HG03175 (cell line): ENCODE results near the gene CTIF.
"Not testable (repeated sequence)": the region's sequence is repeated elsewhere in the genome, so short reads cannot be mapped to it uniquely, and the experiment has no call there.

Source experiments
- ATAC-seq: cut with Tn5 transposase; IDR thresholded peaks from one replicate; pipeline ENCODE4 v1.9.1; 2021; ENCODE audit warnings: mild to moderate bottlenecking, moderate library complexity; ENCODE audit not compliant: unreplicated experiment

The CTIF gene

DNA sequence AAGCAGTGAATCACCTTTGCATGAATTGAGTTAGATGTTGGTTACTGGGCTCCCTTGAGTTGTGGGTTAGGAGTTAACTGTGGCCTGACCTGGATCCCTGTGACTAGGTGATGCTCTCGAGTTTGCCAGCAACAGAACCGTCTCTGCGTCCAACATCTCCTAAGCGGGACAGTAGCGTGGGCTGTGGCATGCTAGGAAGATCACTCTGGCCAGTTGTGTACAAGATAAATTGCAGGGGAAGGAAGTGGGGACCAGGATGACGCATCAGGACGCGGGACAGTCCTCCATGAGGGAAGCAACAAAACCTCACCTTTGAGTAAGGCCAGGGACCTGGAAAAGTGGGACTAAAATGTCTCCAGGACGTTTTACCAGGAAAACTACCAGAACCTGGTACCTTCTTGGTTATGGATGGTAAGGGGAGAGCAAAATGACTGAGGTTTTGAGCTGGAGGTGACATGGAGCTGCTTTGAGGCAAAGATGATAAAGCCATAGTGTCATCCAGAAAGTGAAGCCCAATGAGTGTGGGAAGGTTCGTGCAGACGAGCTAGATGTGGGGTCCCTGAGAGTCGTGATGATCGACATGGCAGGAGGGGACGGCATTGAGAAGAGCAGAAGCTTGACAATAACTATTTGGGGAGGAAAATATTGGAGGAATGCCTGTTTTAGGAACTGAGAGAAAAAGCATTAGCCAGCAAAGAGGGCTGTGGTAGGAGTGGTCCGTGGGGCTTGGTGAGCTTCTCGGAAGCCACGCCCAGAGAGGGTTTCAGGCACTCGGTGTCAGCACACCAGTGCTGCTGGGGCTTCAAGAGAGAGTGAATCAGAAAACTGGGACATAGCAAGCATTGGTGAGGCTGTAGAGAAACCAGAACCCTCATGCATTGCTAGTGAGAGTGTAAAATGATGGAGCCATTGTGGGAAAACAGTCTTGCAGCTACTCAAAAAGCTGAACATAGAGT lies 316.9 kb downstream of the CTIF start:
- no peak for ATAC-seq

DNA sequence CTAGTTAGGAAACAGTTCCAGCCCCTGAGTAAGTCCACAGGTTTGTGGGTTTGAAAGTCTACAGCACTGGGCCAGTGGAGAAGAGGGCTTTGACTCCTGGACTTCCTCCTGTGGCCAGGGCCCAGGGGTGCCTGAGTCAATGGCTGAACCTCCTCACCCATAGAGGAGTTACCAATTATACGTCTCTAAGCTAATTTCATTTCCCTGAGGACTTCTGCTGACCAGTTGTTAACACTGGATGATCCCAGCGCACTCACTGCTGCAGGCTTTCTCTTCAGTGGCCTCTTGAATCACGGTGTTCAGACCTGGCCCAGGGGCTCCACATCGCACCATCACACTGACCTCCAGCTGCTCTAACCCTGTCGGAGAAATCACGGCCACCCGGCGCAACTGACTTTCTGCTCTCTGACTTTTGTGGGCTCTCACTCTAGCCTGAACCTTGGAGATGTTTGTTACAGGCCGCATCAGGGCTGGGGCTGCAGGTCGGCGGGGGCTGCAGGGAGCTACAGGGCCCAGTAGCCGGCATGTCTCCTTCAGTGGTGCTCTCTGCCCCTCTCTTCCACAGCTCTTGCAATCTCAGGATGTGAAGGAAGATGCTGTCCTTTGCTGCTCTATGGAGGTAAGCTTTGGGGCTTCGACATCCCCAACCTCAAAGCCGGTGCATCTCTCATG lies 318.3 kb downstream of the CTIF start:
- ATAC-seq: no peak

DNA sequence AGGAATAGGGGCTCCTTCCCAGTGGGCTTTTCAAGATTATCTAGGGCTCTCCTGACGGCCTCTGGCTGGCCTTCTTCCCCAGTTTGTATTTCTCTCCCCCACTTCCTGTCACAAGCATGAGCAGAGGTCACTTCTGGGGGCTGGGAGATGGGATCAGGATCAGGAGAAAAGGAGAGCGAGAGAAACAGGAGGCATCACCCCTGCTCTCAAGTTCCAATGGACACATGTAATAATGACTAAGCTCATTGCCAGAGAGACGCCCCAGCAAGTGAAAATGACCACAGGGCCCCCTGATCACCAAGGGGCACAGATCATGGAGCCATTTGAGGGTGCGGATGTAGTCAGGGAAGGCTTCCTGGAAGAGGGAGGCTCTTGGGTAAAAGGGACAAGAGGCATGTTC lies 319.8 kb downstream of the CTIF start:
- no peak for ATAC-seq

DNA sequence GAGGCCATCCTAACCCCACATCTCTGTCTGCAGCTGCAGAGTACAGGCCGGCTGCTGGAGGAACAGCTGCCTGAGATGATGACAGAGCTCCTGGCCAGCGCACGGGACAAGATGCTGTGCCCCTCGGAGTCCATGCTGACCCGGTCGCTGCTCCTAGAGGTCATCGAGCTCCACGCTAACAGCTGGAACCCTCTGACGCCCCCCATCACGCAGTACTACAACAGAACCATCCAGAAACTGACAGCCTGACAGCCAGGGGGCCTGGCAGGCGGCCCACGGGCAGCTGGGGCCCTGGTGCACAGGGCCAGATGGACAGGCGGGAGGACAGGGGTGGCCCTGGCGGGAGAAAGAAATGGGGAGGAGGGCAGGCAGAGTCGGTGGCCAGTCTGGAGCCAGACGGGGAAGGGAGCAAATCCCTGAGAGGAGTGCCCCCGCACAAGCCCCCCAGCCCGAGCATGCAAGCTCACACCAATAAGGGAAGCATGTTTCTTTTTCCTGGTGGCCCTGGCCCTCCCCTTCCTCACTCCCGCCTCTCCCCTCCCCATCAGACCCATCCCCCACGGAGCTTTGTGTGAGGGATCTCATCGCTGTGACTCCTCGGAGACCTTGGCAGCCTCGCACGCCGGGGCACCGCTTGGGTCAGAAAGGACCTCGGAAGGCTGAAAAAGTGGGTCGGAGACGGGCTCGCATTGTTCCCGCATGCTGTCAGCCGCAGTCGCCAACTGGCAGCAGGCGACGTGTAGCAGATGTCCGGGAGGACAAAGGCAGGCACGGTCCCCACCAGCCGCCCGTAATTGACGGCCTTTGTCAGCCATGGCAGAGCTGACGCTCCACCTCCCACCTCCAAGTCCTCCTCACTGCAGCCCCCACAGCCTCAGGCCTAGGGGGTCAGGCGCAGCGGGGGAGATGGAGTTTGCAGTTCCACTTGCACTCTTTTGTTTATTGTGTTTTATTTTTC lies 320.8 kb downstream of the CTIF start:
- ATAC-seq: no peak

DNA sequence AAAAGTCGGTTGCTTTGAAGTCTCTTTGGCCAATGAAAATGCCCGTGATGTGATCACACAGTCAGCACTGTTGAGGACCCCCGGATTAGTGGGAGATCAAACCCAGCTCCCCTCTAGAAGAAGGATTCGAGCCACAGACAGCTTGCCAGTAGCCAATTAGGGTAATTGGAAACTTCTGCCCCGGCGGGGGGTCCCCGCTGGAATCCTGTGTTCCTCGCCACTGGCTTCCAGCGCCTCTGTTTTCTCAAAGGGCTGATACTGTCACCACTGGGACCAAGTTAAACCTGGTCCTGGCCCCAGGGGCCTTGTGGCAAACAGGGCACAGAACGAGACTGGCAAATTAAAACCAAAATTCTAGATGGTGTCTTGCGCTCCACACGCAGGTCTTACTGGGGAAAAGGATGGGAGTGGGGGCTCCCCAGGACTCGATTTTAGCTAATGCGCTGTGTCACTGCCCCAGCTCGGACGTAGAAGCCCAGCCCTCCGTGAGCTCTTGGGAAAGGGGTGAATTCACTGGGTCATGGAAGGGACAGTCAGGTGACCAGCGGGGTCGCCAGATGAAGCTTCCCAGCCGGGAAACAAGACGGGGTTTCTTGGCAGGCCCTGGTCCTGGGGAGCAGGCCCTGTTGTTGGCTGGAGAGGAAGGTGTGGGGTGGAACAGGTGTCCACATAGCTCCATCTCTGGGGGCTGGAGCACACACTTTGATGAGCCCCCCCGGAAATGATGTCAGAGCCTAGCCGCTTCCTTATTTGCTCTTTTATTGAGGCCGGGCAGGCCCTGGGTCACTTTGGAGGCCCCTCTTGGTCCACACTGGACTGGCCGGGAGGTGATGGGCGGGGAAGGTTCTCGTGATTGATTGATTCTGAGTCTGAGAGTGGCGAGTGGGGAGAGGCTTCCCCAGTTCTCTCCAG lies 321.7 kb downstream of the CTIF start:
- ATAC-seq: no peak

DNA sequence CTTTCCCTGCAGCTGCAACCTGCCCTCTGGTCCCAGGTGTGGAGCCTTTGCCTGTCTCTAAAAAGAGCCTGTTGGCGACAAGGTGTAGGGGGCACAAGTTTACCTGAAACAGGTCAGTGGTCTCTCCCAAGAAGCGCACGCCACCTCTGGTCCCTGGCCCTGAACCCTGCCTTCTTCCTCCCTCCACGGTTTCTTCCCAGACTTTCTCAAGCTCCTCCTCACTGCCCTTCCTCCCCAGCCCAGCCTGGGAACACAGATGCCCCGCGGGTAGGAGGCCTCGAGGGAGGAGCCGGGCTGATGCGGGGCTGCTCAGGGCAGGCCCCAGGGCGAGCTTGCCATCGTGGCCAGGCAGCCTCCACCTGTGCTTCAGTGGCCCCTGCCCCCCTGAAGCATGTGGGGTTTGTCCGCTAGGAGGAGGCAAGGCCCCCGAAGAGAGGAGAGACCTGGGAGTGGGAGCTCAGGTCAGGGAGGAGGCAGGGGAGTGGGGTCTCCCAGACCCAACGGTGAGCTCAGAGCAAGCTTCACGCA lies 322.4 kb downstream of the CTIF start:
- ATAC-seq: no peak

DNA sequence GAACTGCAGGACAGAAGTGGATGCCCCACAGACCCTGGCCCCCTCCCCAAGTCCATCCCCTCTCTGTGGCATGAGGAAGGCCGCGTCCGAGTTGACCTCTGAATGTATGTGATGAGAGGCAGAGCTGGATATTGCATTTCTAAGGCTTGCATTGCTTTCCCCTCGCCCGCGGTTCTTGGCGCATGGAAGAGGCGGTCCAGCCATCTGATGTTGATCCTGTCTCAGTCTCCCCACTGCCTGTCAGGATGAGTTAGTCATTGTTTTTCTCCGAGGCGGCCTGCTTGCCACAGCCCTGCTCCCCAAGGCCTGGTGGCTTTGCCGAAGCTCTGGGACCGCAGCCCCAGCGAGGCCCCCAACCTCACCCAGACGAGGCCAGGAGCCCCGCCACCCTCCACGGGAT lies 323.3 kb downstream of the CTIF start:
- ATAC-seq: no peak

DNA sequence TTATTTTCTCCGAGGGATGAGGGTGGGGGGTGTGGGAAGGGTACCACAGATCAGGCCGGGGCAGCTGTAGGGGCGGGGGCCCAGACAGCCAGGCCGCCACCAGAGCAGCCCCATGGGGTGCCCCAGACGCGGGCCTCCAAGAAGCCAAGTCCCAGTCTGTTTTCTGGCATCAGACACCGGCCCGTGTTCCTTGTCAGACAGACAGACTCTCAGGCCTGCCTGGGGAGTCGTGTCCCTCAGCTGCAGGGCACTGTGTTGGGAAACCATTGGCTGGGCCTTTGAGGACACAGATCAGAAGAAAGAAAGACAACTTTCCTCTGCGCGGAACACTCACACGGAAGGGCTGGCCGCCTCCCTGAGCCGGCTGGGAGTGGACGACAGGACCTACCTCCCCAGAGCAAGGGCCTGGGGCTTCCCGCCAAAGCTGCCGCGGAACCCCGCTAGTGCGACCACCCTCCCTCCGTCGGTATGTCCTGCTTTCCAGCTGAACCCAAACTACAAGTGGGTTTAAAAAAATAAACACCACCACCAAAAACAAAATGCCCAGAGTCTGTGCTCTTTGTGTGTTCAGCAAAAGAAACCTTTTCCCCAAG lies 323.9 kb downstream of the CTIF start:
- ATAC-seq: no peak

DNA sequence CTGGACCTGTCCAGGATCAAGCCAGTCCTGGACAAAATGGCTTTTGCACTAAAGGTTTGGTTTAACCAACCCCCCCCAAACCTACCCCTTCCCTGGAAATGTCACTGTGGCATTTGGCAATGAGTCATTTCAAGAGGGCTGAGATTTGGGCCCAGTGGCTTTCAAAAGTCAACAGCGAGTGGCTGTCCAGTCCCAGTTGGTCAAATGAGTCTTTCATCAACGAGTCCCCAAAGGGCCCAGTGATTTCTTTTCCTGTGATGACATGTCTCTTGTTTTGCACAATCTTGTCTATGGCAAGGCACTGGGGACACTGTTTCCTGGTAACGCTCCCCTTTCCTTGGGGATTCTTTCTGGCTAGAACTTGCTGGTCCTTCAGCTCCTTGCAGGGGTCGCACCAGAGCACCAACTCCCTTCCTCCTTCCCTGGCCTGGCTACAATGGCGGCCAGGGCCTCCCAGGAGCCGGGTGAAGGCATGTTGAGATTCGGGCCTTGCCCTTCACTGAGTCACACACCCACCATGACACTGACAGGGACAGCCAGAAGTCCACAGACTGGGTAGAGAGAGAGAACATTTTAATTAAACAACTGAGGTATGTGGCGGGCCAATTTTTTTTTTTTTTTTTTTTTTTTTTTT lies 324.7 kb downstream of the CTIF start:
- no peak for ATAC-seq

DNA sequence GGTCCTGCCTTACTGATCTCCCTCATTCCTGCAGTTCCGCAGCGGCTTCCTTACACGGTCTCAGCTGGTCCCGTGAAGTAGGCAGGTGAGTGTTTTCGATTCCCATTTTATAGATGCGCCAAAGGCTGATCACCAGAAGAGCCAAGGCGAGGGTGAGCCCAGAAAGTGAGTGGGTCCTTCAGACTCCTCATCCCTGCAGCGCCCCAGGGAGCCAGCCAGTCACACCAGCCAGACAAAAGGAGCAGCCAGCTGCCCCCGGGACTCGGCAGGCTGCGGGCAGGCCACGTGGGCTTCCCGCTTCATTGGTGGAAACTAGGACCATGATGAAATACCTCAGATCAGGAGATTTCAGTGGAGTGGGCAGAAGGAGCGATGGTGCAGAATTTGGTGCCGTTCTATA lies 326.0 kb downstream of the CTIF start:
- no peak for ATAC-seq

DNA sequence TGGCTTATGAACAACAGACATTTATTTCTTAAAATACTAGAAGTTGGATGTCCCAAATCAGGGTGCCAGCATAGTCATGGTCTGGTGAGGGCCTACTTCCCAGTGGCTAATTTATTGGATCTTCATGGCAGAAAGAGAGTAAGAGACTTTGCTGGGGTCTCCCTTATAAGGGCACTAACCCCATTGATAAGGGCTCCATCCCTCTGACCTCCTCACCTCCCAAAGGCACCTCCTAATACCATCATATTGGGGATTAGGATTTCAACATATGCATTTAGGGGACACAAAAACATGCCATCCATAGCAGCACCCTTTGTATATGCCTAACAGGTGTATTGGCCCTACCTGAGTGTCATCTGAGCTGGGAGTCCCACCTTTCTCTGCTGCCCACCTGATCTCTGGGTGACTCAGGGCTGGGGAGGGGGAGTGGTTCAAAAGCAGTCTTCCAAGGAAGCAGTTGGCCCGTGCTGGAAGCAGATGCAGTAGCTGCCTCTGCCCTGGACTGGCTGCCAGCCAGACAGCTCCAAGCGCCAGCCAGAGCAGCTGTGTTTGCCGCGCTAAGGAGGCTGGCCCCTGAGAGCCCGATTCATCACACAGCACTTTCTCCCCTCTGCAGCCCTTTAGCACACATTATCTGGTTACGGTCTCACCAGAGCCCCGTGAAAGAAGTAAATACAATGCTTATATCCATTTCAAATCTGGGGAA lies 327.4 kb downstream of the CTIF start:
- no peak for ATAC-seq

DNA sequence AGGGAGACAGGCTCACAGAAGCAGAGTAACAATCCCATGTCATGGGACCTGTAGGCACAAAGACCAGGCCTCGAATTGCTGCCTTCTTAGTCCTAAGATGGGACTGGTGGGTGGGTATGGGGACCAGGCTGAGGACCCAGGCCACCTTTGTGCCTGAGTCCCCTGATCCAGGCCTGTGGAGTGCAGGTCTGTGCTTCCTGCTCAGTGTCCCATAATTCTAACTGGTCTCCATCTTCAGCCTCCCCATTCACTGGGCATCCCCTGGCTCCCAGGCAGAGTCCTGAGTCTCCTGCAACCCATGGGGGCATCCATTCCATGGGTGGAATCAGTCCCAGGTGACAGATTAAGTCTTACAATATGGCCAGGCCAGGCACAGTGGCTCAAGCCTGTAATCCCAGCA lies 328.0 kb downstream of the CTIF start:
- no peak for ATAC-seq

DNA sequence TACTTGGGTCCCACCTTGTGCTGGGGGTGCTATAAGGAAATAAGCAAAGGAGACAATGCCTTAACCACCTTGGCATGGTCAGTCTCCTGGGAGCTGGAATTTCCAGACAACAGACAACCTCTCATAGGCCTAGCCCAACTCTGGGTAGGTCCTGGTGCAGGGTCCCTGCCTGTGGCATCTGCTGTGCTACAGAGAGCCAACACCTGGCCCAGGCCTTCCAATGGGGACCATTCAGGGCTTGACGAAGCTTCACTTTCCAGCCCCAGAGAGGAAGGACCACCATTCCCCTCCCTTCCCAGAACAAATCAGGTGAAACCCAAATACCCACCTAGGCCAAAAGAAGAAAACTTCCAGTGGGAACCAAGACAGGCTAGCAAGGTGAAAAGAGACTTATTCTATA lies 329.1 kb downstream of the CTIF start:
- ATAC-seq: no peak

DNA sequence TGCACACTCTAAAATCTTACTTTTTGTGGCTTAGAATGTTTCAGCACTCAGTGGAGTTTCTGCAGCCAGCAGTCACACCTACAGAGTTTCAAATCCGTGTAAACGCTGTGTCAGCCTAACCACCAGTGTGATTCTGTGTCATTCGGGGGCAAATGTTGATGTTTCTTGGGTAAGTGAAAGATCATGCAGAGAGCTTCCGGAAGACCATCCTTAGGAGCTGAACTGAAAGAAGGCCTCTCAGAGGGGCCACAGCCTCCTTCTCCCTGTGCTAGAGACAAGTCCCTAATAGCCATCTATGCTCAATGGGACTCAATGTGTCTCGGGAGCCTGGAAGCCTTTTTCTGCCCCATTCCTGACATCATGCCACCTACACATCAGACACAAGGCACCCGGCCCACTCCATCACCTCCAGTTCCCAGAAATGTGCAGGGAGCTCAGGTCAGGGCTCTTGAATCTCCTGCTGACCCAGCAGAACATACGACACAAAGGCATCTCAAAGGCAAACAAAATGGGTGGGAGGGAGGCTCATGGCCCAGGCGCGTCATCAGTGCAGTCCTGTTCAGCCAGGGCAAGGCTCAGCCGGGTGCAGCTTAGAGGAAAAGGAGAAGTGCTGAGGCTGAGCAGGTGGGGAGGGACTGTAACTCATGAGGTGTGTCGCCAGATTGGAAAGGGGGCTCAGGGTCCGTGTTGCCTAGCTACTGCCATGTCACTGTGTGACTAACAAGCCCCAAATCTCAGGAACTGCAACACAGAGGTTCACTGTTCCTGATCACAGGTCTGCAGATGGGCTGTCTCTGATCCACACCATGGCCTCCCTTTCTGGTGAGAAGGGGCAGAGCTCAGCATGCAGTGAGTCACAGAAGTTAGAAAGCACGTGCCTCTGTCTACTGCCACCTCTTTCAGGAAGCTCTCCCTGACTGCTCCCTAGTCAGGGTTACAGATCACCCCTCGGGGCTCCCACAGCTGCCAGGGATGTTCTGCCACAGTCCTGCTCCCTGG lies 329.9 kb downstream of the CTIF start:
- ATAC-seq: peak; percentile 84

DNA sequence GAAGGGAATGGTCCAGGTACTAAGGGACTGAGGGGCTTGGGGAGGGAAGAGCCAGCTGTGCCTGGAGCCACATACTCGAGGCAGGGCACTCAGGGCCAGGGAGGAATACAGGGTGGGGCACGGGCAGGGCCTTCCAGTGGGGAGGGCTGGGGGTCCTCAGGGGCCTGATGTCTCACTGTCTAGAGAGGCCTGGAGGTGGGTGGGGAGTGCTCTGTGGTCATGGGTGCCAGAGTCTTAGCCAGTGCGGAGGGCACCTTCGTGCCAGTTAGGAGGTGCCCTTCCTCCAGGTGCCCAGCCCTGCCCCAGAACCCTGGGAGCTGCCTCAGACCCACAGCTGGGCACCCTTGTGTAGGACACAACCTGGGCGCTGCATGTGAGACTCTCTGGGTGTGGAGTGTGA lies 330.8 kb downstream of the CTIF start:
- ATAC-seq: no peak

DNA sequence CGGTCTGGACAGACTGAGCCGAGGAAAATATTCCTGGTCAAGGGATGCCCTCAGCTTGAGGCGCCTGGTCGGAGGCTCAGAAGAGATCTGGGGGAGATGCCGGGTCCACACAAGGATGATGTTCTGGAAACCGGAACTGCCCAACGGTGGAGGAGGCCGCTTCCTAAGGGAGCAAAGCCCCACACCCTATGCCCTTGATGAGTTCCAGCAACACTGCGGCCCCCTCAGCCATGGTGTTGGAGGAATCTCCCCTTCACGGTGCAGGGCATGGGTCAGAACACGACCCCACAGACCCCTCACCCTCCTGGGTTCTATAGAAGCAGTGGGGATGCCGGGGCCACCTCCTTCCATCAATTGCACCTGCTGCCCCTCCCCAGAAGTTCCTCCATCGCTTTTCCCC lies 332.1 kb downstream of the CTIF start:
- ATAC-seq: not testable (repeated sequence)
